NCI-H526 treated with DMSO at 0.1 percent for 48 hours (cell line): Measurements from ENCODE around the gene CTNNBL1.

Source experiments
- DNase-seq: peaks from one replicate; lab custom pipeline; 2025; lab: John Stamatoyannopoulos, UW

CTNNBL1 gene

DNA sequence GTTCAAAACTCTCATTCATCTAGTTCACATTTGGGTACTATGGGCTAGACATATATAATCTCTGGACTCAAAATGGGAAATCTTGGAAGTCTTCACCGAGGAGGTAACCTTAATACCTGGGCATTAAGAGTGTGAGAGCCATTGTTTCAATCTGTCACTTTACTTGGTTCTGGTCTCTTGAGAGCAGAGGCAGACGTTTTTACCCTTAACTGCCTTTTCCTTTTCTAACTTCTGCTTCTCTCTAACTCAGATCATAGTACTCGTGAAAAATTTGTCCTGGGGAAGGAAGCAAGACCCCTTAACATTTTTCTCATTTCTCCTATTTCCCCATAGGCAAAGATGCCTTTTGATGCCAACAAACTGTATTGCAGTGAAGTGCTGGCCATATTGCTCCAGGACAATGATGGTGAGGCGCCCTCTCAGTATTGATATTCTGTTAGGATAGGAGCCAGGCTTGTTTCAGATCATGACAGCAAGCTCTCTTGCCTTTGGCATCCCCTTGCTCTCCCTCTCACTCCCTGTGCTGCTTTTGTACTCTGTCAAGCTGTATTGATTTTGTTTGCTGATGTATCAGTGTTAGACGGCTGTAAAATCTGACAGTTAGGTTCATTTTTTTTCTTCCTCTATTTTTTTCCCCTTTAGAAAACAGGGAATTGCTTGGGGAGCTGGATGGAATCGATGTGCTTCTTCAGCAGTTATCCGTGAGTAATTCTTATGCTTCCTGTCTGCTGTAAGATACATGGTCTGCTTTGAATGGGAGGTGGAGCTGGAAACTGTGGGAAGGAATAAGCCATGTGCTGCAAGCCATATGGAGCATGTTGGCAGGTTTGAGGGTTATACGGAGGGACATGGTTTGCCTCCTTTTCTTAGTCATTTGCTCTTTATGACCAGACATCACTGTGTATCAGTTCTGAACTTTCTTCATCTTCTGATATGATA is 83.5 kb downstream of the CTNNBL1 start:
- DNase-seq: no peak

DNA sequence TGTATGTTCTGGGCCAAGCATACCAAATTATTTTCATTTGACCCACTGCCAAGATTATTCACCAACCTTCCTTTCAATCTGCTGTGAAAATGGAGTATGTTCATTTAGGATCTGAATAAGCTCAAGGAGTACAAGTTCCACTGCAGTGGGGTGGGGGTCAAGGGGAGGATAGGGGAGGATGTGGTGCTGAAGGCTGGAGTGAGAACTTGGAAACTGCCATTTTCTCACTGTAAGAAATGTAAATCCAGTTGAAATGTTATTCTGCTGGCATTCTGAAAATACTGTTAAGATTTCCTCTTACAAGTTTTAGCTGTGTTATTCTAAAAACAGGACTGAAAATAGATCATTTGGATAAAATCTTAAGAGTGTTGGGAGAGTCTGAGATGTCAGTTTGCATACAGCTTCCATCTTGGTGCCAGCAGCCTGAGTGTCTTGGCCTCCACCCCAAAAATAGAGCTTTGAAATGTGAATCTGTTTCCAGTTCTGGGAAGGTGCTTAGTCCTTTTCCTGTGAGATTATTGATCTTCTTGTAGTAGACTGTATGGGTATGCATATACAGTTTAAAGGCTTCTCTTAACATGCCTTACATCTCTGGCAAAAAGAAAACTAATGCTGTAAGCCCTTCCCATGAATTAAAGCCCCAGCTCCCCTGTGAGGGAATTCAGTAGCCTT is 84.3 kb downstream of the CTNNBL1 start:
- no peak for DNase-seq

DNA sequence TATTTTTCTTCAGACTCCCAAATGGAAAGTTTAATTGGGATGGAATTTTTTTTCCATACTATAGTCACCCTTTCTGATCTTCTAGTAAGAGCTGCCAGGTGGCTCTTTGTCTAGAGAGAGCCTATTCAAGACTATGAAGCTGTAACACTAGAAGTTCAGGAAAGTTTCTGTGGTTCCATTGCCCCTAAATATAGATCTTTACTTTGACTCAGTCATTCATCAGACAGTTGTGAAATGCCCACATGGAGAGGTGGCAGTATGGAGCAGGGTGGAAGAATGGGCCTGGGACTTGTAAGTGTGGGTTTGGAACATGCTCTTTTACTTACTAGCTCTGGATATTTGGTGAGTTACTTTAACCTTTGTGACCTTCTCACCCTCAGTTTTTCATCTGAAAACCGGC is 87.8 kb downstream of the CTNNBL1 start:
- DNase-seq: no peak

DNA sequence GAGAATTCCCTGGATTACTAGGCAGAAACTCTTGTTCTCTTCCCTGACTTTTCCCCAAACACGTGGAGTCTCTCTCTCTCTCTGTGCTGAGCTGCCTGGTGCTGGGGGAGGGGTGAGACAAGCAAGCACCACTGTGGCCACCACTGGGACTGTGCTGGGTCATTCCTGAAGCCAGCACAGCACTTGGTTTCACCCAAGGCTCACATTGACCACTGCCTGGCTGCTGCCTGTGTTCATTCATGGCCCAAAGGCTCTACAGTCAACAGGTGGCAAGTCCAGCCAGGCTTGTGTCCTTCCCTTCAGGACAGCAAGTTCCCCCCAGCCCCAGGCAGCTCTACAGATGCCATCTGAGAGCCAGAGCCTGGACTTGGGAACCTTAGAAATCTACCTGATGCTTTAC is 92.2 kb downstream of the CTNNBL1 start:
- no peak for DNase-seq

DNA sequence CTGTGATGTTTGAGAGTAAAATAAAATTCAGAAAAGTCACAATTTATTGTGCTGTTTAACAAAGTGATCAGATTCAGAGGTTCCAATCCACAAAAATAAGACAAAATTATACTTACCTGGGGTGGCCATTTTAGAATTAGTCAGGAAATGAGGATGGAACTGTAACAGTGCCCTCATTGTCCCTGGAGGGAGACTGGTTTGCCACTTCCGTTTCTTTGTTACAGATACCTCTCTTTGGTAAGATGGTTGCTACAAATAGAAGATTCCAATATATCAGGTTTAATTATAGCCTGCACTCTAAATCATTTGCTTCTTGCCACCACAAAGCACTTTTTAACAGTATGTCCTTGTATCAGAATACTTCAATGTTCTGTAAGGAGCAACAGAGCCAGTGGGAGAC is 95.6 kb downstream of the CTNNBL1 start:
- DNase-seq: no peak

DNA sequence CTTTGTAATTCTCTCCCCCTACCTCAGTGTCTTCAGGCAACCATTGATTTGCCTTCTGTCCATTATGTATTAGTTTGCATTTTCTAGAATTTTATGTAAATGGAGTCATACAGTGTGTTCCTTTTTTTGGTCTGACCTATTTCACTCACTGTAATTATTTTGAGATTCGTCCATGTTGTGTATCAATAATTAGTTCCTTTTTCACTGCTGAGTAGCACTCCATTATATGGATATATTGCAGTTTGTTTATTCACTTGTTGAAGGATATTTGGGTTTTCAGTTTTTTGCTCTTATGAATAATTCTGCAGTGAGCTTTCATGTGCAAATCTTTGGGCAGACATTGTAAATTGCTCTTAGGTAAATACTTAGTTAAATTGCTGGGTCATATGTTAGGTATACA is 97.1 kb downstream of the CTNNBL1 start:
- DNase-seq: no peak

DNA sequence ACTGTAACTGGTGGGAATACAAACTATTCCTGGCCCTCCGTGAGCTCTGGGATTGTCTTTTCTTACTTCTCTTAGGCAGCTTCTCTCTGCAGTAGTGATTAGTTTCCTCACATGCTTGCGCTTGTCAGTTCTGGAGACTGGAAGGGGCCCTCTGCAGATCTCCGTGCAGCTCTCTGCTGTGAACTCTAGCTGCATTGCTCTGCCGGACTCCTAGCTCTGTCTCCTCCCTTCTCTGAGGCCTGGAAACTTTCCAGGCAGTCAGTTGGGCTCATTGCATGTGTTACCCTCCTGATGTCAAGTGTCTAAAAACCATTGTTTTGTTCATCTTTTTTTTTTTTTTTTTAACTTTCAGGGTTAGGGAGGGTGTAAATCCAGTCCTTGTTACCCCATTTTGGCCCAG is 102.3 kb downstream of the CTNNBL1 start:
- DNase-seq: no peak

DNA sequence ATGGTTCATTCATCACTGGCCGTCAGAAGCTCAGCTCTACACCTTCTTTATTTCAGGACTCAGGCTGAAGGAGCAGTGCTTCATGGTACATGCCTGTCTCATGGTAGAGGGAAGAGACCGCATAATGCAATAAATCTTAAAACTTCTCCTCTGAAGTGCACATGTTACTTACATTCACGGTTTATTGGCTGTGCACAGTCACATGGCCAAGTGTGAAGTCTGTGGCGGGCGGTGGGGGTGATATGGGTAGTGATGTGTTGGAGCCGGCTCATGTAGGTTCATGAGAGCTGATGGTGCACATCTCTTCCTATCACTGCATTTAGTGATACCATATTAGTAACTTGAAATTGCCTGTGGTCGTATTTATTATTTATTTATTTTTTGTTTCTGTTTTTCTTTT is 102.9 kb downstream of the CTNNBL1 start:
- DNase-seq: no peak

DNA sequence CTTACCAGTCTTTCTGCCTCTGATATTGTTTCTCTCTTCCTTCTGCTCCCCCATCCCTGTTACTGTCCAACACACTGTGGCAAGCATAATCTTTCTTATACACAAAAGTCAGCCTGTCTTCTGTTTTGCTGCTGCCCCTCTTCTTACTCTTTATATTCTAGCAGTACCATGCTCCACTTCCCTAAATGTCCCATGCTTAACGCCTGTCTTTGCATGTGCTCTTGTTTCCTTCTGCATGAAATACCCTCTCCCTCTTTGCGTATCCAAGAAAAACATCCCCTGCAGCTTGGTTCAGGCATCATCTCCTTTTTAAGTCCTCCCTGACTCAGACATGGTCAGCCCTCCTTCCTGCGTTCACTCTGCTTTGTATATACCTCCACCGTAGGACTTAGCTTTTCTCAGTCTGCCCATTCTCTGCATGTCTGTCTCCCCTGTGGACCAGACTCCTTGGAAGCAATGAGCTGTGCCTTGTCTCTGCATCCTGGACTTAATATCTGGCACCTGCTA is 103.9 kb downstream of the CTNNBL1 start:
- no peak for DNase-seq

DNA sequence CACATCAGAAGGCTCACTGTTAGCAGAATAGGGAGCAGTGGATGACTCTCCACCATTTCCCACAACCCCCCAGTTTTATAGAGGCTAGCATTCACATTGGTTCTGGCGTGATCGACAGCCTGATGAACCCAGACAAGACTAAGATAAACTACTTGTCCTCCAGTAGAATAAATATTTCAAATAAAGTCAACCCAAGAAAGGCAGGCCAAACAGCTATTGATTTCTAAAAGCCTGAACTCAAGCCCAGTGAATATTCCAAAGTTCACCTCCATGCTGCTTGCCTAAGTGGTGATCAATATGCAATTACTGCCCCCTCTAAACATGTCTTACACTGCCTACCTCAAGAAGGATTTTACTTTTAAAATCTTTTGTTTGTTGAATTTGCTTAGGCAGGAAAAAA is 104.5 kb downstream of the CTNNBL1 start:
- no peak for DNase-seq

DNA sequence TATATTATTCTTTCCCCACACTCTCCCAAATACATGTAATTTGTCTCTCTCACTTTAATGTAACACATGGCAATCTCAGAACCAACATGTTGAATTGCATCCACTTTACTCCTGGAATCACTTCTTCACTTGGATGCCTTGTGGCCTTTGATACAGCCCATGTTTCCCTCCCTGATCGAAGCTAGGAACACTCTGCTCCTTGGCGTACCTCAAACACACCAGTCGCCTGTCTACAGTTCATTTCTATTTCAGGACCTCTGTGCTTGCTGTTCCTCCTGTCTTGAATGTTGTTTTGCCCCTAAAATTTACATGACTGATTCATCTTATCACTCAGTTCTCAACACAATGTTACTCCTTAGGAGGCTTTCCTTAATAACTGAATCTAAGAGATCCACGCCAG is 106.8 kb downstream of the CTNNBL1 start:
- DNase-seq: no peak

DNA sequence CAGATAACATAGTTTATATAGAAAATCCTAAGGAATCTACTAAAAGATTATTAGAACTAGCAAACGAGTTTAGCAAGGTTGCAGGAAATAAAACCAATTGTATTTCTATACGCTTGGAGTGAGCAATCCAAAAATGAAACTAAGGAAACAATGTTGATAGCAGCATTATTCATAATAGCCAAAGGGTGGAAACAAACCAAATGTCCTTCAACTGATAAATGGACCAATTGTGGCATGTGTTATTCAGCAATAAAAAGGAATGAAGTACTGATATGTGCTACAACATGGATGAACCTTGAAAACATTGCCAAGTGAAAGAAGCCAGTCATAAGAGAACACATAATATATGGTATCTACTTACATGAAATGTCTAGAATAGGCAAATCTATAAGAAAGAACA is 108.1 kb downstream of the CTNNBL1 start:
- no peak for DNase-seq

DNA sequence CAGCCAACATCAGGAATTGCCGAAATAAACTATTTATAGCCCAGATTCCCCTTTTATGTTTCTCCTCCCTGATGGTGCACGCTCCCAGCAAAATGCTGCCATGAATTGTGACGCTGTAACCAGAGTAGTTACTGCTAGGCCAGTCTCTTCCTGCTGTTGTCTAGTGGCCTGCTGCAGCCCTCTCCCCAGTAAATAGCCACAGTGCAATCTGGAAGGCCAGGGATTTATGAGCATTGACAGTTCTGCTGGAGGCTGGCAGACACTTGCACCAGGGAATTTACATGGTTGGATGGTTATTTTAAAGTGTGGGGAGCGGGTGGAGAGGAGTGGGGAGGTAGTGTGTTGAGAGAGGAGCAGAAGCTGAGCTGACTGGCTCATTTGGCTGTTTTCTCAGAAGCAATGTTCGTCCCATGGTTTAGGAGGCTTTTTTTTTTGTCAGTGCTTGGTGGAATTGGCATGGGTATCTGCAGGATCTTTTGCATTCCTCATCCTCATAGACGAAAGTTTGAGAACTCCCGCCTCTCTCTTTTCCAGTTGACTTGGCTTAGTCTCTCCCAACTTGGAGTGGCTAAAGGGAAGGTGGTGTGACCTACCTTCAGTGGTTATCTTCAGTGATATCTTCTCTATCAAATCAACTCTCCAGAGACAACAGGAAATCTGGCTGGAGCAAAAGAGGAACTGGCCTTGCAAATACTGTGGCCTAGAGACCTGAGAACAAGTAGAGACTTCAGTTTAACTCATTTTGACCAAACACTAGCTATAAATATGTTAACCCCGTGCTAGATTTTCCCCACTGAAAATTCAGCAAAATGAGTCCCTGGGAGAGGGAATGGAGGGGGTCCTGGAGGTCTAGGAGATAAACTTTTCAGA is 109.8 kb downstream of the CTNNBL1 start:
- no peak for DNase-seq

DNA sequence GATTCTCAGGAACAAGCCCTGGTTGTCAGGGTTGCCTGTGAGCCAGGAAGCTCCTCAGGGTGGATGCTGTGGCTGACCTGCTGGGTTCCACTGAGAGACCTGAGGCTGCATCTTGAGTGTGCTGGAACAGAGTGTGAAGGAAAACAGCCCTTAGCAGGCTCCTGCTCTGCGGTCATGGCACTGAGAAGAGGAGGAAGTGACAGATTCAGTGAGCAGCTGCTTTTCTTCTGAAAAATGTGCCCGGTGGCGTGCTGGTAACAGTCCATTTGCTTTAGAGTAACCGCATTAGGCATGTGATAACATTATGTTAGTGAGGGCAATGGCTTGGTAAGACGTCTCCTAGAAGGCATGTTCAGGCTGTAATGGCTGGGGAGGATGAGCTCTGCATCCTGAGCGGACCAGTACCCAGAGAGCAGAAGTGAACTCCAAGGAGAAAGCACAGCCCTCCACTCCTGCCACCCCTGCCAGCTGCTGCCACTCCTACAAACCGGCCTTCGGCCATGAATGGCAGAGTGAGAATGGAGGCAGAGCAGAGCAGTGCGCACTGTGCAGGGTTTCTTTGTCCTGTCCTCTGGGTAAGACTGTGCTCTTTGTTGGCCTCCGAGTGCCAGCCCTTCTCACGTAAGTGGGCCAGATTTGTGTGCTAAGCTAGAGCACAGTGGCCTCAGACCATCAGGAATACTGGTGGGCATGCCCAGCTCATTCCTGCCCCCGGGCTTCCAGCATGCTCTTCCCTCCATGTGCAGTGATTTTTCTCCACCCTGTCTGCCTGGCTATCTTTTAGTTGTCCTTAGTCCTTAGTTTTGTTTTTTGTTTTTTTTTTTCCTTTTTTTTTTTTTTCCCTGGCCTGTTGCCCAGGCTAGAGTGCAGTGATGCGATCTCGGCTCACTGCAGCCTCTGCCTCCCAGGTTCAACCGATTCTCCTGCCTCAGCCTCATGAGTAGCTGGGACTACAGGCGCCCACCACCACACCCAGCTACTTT is 111.0 kb downstream of the CTNNBL1 start:
- DNase-seq: no peak

DNA sequence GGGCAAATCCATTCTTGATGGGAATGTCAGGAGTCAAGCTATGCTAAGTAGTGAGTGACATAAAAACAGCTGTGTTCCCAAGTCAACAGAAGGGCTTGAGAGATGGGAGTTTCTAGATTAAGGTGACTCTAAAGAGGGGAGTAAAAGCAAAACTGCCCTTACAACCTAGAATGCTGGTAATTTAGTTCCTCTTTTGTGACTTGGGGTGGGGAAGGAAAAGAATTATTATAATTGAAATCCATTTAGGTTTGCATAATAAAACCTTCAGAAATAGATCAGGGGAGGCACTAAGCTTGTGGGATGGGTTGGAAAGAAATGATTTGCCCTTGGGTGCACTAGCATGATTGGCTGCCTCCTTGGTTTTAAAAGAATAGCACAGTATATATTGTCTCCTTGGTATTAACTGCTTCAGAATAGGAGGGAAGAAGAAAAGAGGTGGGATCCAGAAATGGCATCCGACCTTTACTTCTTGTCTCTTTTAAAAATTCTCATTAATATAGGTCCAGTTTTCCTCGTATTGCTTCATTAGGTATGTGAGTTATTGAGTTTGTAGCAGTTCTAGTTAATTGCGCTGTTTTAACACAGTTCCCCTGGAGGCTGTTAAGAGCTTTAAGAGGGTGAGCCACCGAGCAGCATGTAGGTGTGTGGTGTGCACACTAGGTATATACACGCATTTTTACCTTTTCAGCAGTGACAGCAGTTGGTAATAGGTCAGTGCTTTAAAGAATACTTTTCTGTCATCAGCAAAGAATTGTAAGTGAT is 113.8 kb downstream of the CTNNBL1 start:
- DNase-seq: no peak

DNA sequence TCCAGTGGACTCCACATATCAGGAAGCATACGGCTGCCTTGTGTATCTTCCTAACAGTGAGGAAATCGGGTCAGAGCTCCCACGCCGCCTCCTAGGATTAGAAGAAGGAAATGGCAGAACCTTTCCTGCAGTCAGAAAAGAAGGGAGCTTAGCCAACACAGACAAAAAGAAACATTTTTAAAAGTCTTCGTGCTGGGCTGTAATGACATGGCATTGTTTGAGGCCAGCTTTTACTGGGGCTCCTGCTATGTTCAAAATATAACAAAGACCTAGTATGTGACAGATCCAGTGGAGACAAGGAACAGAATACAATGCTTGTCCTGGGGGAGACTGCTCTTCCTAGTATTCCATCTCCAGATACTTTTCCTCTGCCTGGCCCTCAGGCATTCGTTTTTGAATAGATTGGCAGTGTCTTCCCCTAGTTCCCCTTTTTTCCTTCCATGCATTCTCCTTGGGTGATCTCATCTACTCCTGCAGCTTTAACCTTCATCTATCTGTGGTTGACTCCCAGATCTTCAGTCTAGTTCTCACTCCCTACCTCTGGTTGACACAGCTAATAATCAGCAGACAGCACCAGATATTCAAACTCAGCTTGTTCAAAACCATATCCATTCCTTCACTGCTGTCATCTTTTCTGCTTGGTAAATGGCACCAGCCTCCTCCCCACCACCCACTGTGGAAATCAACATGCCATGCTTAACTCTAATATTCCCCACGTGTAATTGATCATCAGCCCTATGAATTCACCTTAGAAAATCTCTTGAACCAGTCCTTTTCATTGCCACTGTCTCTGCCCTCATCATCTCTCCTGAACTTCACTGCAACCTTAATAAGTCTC is 114.6 kb downstream of the CTNNBL1 start:
- DNase-seq: no peak

DNA sequence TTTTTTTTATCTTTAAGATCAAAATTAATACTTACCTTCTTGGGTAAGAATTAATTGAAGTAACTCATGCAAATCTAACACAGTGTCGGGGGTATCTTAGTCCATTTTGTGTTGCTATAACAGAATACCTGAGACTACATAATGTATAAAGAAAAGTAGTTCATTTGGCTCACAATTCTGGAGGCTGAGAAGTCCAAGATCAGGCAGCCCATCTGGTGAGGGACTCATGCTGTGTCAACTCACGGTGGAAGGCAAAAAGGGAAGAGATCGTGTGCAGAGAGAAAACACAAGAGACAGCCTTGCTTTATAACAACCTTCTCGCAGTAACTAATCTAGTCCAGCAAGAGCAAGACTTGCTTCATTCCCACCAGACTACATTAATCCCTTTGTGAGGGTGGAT is 116.2 kb downstream of the CTNNBL1 start:
- DNase-seq: no peak

DNA sequence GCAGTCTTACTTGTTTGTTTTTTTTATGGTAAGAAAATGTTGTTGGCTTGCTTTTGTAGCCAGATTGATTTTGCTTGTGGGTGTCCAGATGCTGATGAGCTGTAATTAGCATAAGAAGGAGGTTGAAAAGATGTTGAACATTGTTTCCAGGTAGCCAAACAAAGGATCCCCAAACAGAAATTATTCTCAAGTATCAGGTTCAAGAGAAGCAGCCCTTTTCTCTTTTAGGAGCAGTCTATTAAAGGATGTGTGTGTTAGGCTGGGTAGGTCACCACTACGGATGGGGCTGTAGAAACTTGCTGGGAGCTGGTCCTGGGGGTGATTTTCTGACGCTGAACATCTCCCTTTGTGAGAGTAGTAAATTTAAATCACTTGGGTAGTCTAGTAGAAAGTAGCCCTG is 122.2 kb downstream of the CTNNBL1 start:
- DNase-seq: no peak

DNA sequence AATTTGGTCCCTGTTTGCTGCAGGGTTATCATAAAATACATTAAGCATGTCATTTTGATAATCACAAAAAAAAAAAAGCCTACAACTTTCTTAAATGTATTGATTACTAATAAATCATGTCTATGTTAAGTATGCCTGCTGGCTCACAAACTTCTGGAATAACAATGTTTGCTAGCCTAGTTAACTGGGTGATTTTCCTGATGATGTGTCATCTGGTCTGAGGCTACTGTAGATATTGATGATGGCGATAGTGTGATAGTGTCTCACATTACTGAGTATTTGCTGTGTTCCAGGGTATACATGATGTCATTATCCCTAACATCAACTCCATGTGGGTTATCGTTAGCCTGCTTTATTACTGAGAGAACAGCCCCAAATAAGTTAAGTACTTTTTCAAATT is 122.9 kb downstream of the CTNNBL1 start:
- no peak for DNase-seq
